Measurements from ENCODE around the gene NGEF. TPM values are rescaled to one million over a fixed set of nuclear protein-coding genes. Genes with fewer than 3 reads are reported as not detected.

Gene NGEF
- total RNA-seq, 6 experiments from 2014 or later = 16.4 to 20.9 (median 20.2) TPM

DNA sequence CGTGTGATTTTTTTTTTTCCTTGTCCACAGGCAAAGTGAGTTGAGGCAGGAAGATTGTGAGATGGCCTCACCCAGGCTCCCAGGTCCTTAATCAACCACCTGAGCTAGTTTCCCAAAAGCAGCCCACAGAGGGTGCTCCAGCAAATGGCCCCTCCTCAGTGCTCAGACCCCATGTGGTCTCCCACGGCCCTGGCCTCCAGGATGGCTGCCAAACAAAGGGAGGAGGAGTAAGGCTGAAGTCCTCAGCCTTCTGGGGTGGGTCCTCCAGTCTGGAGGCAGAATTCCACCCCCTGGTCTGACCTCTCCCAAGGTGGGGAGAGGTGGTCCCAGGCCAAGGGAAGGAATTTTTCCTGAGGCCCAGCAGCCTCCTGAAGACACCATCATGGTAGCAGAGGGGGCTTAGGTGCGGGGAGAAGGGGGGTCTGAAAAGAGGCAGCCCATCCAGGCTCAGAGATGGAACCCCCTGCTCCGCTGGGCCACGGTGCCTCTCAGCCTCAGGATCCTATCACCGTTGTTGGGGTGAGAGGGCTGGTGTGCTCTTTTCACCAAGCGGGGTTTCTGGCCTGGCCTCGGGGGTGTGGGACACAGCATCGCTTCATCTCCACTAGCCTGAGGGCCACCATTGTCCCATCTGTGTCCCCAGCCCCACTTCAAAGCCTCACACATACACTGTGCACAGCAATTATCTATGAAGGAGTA is 2.3 kb downstream of the NGEF start:
- intact Hi-C loops (cut with DNase I) = no loop called here
- no peak for ATAC-seq

DNA sequence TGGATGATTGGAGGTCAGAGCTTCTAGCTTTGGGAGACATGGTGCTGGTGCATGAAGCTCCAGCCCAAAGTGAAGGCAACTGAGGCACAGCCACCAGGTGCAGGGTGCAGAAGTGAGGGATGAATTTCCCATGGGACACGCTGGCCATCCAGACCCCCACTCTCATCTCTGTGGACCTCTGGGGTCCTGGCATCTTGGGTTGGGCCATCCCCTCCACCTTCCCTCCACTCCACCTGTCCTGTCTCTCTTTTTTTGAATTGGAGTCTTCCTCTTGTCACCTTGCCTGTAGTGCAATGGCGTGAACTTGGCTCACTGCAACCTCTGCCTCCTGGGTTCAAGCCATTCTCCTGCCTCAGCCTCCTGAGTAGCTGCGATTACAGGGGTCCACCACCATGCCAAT is 3.4 kb downstream of the NGEF start:
- intact Hi-C loops (cut with DNase I) = no loop called here
- ATAC-seq = no peak
- 85% methylated on average over 2 of the region's 3 CpGs for WGBS (ENCODE audit: insufficient coverage, low coverage, low lambda C conversion rate, missing lambda C conversion rate)

More for the DNA sequence above, 2.3 kb downstream of the NGEF start:
- Histone ChIP-seq H3K4me3 (no peak overlapping the region), H3K4me1 (peaks cover 0 to 21% (median 2%) of the 10 kb centered on the region in 4 donors), H3K9me3 (no peaks in the 10 kb centered on the region), H3K36me3 (no peaks in the 10 kb centered on the region), H3K27me3 (no peaks in the 10 kb centered on the region), H3K27ac (no peak overlapping the region)
- peak in 1 of 3 donors; percentile 42 for DNase-seq
- WGBS (ENCODE audit: insufficient coverage, low coverage, low lambda C conversion rate, missing lambda C conversion rate) = 67% methylated on average over 1 of the region's 9 CpGs
- TF ChIP-seq POLR2A (IDR thresholded peaks at IDR 0.05) = no peak
- TF ChIP-seq, protein P1, sequence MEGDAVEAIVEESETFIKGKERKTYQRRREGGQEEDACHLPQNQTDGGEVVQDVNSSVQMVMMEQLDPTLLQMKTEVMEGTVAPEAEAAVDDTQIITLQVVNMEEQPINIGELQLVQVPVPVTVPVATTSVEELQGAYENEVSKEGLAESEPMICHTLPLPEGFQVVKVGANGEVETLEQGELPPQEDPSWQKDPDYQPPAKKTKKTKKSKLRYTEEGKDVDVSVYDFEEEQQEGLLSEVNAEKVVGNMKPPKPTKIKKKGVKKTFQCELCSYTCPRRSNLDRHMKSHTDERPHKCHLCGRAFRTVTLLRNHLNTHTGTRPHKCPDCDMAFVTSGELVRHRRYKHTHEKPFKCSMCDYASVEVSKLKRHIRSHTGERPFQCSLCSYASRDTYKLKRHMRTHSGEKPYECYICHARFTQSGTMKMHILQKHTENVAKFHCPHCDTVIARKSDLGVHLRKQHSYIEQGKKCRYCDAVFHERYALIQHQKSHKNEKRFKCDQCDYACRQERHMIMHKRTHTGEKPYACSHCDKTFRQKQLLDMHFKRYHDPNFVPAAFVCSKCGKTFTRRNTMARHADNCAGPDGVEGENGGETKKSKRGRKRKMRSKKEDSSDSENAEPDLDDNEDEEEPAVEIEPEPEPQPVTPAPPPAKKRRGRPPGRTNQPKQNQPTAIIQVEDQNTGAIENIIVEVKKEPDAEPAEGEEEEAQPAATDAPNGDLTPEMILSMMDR (IDR thresholded peaks at IDR 0.05) = no peak

GRCh38 chr2:233007739-233008138 is 5.3 kb downstream of the NGEF start:
- WGBS (ENCODE audit: insufficient coverage, low coverage, low lambda C conversion rate, missing lambda C conversion rate) = 35% methylated on average over 3 of the region's 3 CpGs
- H3K4me3 ChIP-seq = no peak overlapping the region
- intact Hi-C loops (cut with DNase I) = no loop called here
- peaks cover 0 to 17% (median 2%) of the 10 kb centered on the region in 4 donors for H3K4me1 ChIP-seq
- no peak for ATAC-seq
- DNase-seq = peak in 1 of 3 donors; percentile 18
- H3K9me3 ChIP-seq = no peaks in the 10 kb centered on the region
- H3K27ac ChIP-seq = no peak overlapping the region
- H3K36me3 ChIP-seq = no peaks in the 10 kb centered on the region
- H3K27me3 ChIP-seq = no peaks in the 10 kb centered on the region
- TF ChIP-seq, protein P1 (IDR thresholded peaks at IDR 0.05) = no peak
- TF ChIP-seq POLR2A (IDR thresholded peaks at IDR 0.05) = no peak

More for the DNA sequence above, 3.4 kb downstream of the NGEF start:
- Histone ChIP-seq H3K36me3 (no peaks in the 10 kb centered on the region), H3K27me3 (no peaks in the 10 kb centered on the region), H3K4me1 (peaks cover 0 to 21% (median 2%) of the 10 kb centered on the region in 4 donors), H3K9me3 (no peaks in the 10 kb centered on the region), H3K27ac (no peak overlapping the region), H3K4me3 (no peak overlapping the region)
- peak in 1 of 3 donors; percentile 31 for DNase-seq
- TF ChIP-seq, protein P1 (IDR thresholded peaks at IDR 0.05) = no peak
- no peak for TF ChIP-seq POLR2A (IDR thresholded peaks at IDR 0.05)

GRCh38 chr2:233007270-233007669 is 5.8 kb downstream of the NGEF start:
- intact Hi-C loops (cut with DNase I) = no loop called here
- TF ChIP-seq, protein P1 (IDR thresholded peaks at IDR 0.05) = no peak
- DNase-seq (peak in 1 of 3 donors; percentile 28), ATAC-seq (no peak)
- Histone ChIP-seq H3K4me1 (peaks cover 0 to 17% (median 2%) of the 10 kb centered on the region in 4 donors), H3K27me3 (no peaks in the 10 kb centered on the region), H3K27ac (no peak overlapping the region), H3K9me3 (no peaks in the 10 kb centered on the region), H3K36me3 (no peaks in the 10 kb centered on the region), H3K4me3 (no peak overlapping the region)
- WGBS (ENCODE audit: insufficient coverage, low coverage, low lambda C conversion rate, missing lambda C conversion rate) = 88% methylated on average over 6 of the region's 7 CpGs
